ENCODE data around the gene FERMT3.
"Not testable (repeated sequence)": the region's sequence is repeated elsewhere in the genome, so short reads cannot be mapped to it uniquely, and the experiment has no call there.

The FERMT3 gene

DNA sequence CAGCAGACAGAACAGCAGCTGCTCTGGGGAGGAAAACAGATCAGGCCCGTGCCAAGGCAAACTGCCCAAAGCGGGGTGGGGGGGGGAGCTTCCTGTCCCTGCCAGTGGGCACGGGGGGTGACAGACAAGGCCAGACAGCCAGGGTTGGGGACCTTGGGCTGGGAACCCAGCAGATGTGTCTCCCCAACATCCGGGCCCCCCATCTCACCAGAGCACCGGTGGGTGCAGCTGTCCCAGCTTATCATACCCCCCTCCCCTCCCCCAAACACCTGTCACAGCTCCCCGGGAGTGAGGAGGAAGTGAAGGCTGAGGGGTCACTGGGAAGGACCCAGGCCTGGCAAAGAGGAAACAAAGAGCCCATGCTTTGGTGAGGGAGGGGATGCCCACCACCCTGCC is 38.9 kb downstream of the FERMT3 start:
- ATAC-seq = no peak
- H3K9me3 Mint-ChIP-seq = no peaks in the 10 kb centered on the region
- H3K27me3 Mint-ChIP-seq = no peaks in the 10 kb centered on the region
- peak overlapping the region; percentile 95 for H3K4me3 Mint-ChIP-seq
- peak overlapping the region; percentile 88 for H3K27ac Mint-ChIP-seq
- H3K36me3 Mint-ChIP-seq = peaks cover 18% of the 10 kb centered on the region
- H3K4me1 Mint-ChIP-seq = peaks cover 56% of the 10 kb centered on the region

DNA sequence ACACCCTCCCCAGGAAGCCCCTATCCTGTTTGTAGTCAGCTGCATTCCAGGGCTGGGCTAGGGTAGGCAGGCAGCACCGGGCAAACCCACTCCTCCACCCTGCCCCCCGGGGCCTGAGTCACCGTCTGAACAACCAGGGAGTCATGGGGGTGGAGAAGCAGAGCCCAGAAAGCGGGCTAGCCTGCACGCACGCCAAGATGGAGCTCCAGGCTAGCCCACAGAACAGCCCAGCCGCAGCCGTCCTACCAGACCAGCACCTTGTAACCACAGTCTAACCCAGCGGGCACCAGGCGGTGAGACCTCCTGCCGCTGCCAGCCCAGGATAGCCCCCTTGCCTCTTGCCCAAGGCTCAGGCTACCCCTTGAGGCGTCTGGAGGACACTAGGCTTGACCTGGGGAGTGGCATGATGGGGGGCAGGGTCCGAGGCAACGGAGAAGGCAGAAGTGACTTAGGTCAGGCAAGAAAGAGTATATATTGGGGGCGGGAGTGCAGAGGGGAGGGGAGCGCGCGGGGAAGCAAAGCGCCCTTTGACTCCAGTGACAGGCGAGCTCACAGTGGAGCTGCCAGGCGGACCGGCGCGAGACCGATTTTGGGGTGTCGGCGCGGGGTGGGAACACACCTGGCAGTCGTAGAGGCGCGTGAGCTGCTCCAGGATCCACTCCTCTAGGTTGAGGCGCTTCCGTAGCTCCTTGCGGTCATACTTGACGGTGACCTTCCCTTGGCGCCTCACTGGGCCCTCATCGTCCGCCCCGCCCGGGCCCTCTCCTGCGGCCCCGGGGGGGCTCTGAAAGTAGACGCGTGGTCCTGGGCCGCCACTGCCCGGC is 39.5 kb downstream of the FERMT3 start:
- ATAC-seq = no peak
- Mint-ChIP-seq H3K4me1 (peaks cover 58% of the 10 kb centered on the region), H3K9me3 (no peaks in the 10 kb centered on the region), H3K27ac (peak overlapping the region; percentile 88), H3K4me3 (peak overlapping the region; percentile 95), H3K27me3 (no peaks in the 10 kb centered on the region), H3K36me3 (peaks cover 18% of the 10 kb centered on the region)

DNA sequence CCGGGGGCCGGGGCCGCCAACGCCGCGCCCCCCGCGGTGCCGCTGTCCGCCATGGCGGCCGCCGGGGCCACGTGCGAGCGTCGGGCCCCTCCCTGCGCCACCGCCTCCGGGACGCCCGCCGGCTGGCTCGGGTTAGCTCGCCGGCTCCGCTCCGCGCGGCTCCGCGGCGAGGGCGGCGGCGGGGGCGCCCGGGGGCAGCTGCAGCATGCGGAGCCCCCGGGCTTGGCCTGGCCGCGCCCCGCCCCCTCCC is 40.0 kb downstream of the FERMT3 start:
- ATAC-seq = peak; percentile 3
- H3K36me3 Mint-ChIP-seq = peaks cover 18% of the 10 kb centered on the region
- peak overlapping the region; percentile 87 for H3K4me3 Mint-ChIP-seq
- not testable (repeated sequence) for H3K9me3 Mint-ChIP-seq, H3K27me3 Mint-ChIP-seq
- peak overlapping the region; percentile 88 for H3K27ac Mint-ChIP-seq
- peaks cover 60% of the 10 kb centered on the region for H3K4me1 Mint-ChIP-seq

DNA sequence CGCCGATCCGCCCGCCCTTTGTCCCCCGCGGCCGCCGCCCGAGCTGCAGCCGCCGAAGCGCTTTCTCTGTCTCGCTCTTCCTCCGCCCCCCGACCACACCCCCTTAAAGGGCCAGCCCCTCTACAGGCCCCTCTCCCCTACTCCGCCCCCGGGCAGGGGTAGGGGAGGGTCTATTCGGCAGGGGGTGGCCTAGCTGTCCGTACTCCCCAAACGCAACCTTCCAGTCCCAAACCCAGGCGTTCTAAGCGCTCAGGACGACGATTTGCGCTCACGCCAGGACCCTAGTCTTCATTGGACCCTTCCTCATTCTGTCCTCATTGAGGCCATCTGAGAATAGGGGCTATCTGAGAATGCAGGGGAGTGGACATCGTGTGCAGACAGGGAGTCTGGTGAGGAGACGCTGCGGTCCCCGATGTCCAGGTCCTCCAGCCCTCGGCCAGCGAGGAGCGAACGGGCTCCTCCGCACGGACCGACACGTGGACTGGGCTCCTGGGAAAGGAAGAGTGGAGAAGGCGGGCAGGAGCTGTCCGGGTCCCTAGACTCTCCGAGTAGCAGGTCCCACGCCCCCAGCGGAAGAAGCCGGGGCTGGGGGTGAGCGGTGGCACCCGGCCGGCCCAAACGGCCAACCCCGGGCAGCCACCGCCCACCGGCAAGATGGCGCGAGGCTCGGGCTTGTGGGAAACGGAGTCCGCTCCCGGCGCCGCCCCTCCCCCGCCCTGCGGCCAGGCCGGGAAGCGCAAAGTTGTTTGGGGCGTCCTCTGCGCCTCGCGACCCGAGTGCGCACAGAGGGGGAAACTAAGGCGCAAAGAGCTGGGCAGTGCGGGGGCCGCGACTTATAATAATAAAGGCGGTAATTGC is 40.6 kb downstream of the FERMT3 start, which contains the start of gene PPP1R14B:
PPP1R14B (minus strand) TSS at position 73 of the 858 bp plus-strand sequence. CDS start 270 bp downstream, outside the sequence.
- Mint-ChIP-seq H3K9me3 (no peaks in the 10 kb centered on the region), H3K27me3 (no peaks in the 10 kb centered on the region), H3K27ac (peak within 1 kb of the TSS; percentile 88), H3K4me1 (peaks cover 64% of the 10 kb centered on the region), H3K36me3 (peaks cover 18% of the 10 kb centered on the region), H3K4me3 (peak within 1 kb of the TSS; percentile 95)
- ATAC-seq = peak; percentile 72

DNA sequence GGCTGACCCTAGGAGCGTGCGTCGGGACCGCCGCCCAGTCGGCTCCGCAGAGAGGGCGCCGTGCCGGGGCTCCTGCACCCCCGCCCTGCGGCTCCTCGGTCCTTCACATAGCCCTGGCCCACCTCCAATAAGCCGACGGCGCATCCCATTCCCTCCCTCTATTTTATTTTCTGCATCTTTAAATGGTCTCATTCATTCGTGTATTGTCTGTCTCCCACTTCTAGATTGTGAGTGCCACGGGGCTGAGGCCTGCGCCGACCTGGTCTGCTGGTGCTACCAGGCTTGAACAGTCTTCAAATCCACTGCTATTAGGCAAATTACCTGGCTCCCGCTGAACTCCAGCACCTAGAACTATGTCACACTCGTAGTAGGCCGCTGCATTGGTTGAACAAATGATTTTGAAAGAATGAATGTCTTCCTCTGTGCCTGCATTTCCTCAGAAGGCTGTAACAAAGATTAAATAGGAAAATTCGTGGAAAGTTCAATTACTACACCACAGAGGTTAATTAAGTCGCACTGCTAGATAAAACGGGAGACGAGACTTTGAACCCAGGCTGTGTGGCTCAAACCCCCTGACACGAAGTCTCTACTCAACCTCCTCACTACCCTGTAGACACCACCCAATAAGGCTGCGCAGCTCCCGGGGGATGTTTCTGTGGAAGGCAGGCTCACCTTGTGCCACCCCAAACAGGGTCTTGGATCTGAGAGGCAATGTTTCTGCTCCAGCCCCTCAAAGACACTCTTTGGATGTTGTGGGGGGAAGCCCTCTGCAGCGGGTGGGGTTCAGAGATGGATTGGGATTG is 41.4 kb downstream of the FERMT3 start:
- Mint-ChIP-seq H3K36me3 (peaks cover 10% of the 10 kb centered on the region), H3K27ac (peak overlapping the region; percentile 88), H3K4me3 (peak overlapping the region; percentile 87), H3K4me1 (peaks cover 62% of the 10 kb centered on the region), H3K27me3 (no peaks in the 10 kb centered on the region), H3K9me3 (no peaks in the 10 kb centered on the region)
- no peak for ATAC-seq

DNA sequence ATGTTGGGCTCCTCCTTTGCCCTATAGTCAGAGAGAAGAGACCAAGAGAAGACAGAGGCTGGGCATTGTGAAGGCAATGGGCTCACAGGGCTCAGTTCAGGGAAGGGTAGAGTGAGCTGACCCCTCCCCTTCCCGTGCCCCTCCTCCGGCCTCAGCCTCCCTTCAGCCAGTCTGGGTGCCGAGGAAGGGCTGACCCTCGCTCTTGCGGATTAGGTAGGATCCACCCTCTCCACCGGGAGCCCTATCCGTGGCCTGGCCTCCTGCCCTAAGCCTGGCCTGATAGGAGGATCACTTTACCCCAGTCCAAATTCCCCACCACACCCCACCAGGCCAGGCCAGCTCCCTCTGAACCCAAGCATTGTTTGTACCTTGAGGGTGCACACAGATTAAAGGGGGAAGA is 42.1 kb downstream of the FERMT3 start:
- ATAC-seq = no peak
- Mint-ChIP-seq H3K4me1 (peaks cover 62% of the 10 kb centered on the region), H3K27me3 (no peaks in the 10 kb centered on the region), H3K36me3 (peaks cover 3% of the 10 kb centered on the region), H3K9me3 (no peaks in the 10 kb centered on the region), H3K27ac (no peak overlapping the region), H3K4me3 (no peak overlapping the region)

DNA sequence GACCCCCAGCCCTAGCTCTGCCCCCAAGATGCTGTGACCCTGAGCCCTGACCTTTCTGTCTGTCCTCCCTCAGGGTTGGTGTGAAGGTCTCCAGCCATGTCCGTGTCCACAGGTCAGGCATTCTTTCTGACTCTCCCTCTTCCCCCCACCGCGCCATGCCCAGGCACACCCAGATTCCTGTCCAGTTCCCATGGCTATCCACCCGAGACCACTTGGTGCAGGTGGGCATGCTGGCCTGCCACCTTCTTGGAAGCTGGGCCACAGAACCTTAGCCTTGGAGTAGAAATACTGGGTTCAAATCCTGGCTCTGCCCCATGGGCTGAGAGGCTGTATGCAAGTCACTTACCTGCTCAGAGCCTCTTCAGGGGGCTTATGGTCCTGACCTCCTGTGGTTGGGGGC is 42.5 kb downstream of the FERMT3 start:
- Mint-ChIP-seq H3K4me3 (no peak overlapping the region), H3K27ac (no peak overlapping the region), H3K36me3 (no peaks in the 10 kb centered on the region), H3K4me1 (peaks cover 62% of the 10 kb centered on the region), H3K9me3 (no peaks in the 10 kb centered on the region), H3K27me3 (no peaks in the 10 kb centered on the region)
- ATAC-seq = no peak

DNA sequence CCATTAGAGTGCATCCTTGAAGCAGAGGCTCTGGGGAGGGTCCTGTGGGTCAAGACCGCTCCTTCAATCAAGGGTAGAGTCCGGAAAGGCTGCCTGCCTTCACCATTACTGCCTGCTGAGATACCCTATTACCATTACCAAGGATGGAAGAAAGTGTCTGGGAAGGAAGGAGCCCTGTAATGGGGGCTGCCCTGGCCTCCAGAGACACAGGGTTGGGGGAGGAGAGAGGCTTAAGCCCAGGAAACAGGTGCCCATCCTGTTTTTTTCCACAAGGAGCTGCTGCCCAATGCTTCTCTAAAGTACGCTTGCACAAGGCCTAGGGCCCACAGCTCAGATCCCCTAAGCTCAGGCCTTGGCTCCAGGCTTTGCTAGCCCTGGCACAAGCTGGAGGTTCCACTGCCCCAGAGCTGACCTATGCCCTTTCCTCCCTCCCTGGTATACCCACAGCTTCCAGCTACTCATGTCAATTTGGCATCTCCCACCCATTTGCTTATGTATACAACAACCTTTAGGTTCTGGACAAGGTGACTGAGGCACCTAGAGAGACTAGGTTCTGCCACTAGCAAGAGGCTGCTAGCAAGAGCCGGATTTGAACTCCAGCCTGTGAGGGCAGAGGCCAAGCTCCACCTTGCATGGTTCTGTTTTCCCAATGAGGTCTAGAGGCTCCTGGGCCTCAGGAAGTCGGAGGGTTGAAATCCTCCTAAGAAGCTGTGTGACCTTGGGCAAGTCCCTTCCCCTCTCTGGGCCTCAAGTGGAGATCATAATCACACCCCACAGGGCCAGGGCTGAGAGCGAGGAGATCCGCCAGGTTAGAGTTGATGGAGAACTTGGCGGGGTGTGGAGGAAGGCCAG is 43.3 kb downstream of the FERMT3 start:
- no peak for ATAC-seq
- Mint-ChIP-seq H3K9me3 (no peaks in the 10 kb centered on the region), H3K4me1 (peaks cover 62% of the 10 kb centered on the region), H3K27me3 (no peaks in the 10 kb centered on the region), H3K27ac (no peak overlapping the region), H3K4me3 (peak overlapping the region; percentile 26), H3K36me3 (no peaks in the 10 kb centered on the region)

DNA sequence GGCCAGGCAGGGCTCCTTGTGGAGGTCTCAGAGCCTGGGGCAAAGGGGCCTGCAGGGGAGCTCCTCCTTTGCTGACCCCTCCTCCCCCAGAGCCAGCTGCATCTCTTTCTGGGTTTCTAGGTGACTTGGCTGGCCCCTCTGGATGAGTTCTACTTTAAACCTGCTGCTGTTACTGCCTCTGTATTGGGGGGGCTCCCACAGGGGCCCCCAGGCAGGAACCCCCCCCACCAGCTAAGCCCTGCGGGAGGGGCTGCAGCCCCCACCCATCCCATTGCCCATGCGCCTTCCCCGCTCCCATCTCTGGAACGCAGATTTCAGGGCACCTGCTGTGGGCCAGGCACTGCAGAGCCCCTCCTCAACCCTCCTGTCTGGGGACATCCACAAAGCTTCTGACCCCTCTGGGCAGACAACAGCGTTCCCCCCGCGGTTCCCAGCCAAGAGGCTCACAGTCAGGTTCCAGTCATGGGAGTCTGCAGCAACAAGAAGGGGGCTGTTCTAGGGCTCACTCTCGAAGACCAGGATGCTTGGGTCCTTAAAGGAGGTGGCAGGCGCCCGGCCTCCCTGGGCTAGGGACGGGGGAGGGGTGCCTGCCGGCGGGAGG is 44.0 kb downstream of the FERMT3 start:
- Mint-ChIP-seq H3K4me3 (peak overlapping the region; percentile 79), H3K36me3 (no peaks in the 10 kb centered on the region), H3K27me3 (no peaks in the 10 kb centered on the region), H3K4me1 (peaks cover 56% of the 10 kb centered on the region), H3K9me3 (no peaks in the 10 kb centered on the region), H3K27ac (peak overlapping the region; percentile 35)
- no peak for ATAC-seq

DNA sequence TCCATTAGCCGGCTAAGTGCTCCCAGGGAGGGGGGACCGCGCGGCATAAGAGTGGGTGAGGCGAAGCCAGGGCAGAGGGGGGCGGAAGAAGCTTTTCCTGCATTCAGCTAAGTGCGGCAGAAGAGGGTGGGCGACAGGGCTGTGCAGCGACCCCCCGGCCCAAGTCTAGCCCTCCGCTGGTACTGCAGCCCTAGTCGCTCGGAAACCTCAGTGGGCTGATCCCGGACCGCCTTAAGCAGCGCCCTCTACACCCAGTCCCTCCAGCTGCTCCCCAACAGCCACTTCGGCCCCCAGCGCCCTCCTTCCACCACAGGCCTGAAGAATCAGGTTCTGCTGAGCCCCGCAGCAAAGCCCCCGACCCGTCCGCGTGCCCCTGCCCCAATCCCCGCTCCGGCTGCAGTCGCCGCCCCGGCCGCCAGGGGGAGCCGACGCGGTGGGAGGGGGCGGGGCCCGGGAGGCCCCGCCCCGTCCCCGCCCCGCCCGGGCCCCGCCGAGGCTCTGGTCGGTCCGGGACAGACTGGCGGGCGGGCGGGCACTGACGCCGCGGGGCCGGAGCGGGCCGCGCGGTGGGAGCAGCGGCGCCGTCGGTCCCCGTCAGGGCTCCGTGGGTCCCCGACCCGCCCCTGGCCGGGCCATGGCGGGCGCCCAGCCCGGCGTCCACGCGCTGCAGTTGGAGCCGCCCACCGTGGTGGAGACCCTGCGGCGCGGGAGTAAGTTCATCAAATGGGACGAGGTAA is 44.7 kb downstream of the FERMT3 start, which contains the start of gene PLCB3:
PLCB3 (plus strand) TSS at position 515 of the 737 bp plus-strand sequence; CDS start at position 635, 120 bp downstream.
- peak; percentile 73 for ATAC-seq
- Mint-ChIP-seq H3K27me3 (no peaks in the 10 kb centered on the region), H3K36me3 (no peaks in the 10 kb centered on the region), H3K9me3 (no peaks in the 10 kb centered on the region), H3K27ac (peak within 1 kb of the TSS; percentile 36), H3K4me1 (peaks cover 50% of the 10 kb centered on the region), H3K4me3 (peak within 1 kb of the TSS; percentile 86)

DNA sequence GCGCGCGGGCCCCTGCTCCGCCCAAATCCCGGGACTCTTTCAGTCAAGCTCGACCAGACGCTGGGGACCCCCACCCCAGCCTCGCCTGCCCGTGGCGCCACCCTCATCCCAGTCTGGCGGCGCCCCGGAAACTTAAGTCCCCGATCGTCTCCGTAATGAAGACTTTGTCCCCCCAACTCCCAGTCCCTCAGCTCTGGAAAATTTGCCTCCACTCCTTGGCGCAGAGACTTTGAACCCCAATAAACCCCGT is 45.2 kb downstream of the FERMT3 start:
- Mint-ChIP-seq H3K36me3 (no peaks in the 10 kb centered on the region), H3K27me3 (no peaks in the 10 kb centered on the region), H3K4me1 (peaks cover 50% of the 10 kb centered on the region), H3K27ac (peak overlapping the region; percentile 36), H3K9me3 (no peaks in the 10 kb centered on the region), H3K4me3 (peak overlapping the region; percentile 86)
- ATAC-seq = no peak

DNA sequence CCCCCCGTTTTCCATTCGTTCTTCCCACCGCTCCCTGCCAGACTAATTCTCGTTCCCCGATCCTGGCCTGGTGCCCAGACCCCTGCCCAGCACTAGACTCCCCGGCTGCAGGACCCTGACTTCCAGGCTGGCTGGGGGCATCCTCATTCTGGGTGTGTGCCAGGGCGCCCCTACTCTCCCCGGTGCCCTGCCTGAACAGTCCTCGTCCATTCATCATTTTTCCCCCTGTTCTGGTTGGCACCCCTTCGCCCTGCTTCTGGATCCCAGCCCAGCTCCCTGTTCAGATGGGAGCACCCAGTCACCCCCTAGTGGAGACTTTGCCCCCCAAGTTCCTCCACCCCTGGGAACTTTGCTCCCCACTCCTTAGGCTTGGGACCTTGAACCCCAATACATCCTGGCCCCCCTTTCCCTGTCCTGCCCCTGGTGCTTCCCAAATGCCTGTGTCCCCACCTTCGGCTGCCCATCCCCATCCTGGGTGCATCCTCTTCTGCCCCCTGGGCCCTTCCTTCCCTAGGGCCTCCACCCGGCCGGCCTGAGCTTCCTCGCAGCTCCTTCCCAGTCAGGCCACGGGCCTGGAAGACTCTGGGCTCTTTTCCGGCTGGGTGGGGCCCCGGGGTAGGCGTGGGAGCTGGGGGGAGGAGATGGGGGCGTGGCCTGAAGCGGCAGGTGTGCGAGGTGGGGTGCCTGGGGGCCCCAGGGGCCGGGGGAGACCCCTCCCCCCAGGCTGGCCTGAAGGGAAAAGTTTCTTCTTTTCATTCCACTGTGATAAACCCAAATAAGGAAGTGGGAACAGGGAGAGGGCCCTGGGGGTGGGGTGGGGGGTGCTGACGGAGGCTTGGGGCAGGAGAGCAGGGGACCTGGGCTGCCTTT is 45.7 kb downstream of the FERMT3 start:
- Mint-ChIP-seq H3K27ac (peak overlapping the region; percentile 36), H3K36me3 (no peaks in the 10 kb centered on the region), H3K4me1 (peaks cover 47% of the 10 kb centered on the region), H3K27me3 (no peaks in the 10 kb centered on the region), H3K4me3 (peak overlapping the region; percentile 86), H3K9me3 (no peaks in the 10 kb centered on the region)
- ATAC-seq = no peak

DNA sequence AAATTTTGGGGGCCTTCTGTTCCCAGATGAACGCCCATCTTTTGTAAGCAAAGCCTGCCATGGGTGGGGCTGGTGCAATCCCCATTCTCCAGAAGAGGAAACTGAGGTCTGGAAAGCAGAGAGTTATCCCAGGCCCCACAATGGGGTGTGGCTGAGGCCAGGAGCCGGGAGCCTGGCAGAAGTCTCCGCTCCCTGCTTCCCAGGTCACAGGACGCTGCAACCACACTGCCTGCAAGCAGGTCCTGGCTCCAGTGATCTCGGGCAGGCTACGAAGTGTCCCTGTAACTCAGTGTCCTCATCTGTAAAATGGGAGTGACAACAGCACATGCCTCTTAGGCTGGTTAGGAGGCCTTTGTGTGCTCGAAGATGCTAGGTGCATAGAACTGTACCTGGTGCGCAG is 46.5 kb downstream of the FERMT3 start:
- Mint-ChIP-seq H3K4me3 (no peak overlapping the region), H3K9me3 (no peaks in the 10 kb centered on the region), H3K27ac (no peak overlapping the region), H3K4me1 (peaks cover 39% of the 10 kb centered on the region), H3K27me3 (no peaks in the 10 kb centered on the region), H3K36me3 (peaks cover 4% of the 10 kb centered on the region)
- no peak for ATAC-seq
